Caco-2 (cell line): Measurements from ENCODE around the gene KIF1A. TPM values are rescaled to one million over a fixed set of nuclear protein-coding genes. Genes with fewer than 3 reads are reported as not detected.

Experiments used
- BruUV-seq: library from RNA; stranded (reverse); fragments of 400-500 nt; replicated peaks from 2 replicates; lab custom pipeline; 2021; lab: Mats Ljungman, UMichigan
- CTCF ChIA-PET: fragments of 300-600 bp; sonication (Branson Sonifier 250); formaldehyde crosslinking; loops from one replicate; lab custom pipeline; 2022; ENCODE audit warnings: antibody characterized with exemption; lab: Charles Lee
- POLR2A ChIA-PET: fragments of 300-600 bp; sonication (Branson Sonifier 250); formaldehyde crosslinking; loops from one replicate; lab custom pipeline; 2022; ENCODE audit warnings: antibody characterized with exemption; lab: Charles Lee
- DNase-seq, 2 experiments: peaks; one replicate each; pipeline versions ENCODE4 v3.0.0 to v3.0.0-alpha.2; 2020 to 2022
- H3K27me3 ChIP-seq: replicated peaks from 2 replicates; pipeline ENCODE4 v1.6.0; 2011; ENCODE audit warnings: low read length; ENCODE audit not compliant: control insufficient read depth, insufficient read depth
- H3K36me3 ChIP-seq: 2 replicates; pipeline ENCODE4 v1.5.1; 2011; ENCODE audit warnings: low read length; ENCODE audit not compliant: control insufficient read depth, insufficient read depth
- H3K4me1 ChIP-seq: fragments of 250-450 bp; sonication (Bioruptor Pico); 2 replicates; pipeline ENCODE4 v1.5.1; 2020; ENCODE audit warnings: mild to moderate bottlenecking
- H3K4me3 ChIP-seq: 2 replicates; pipeline ENCODE4 v1.5.1; 2011; ENCODE audit warnings: low read depth, mild to moderate bottlenecking, control low read depth, low read length
- H3K9me3 ChIP-seq: fragments of 250-450 bp; sonication (Bioruptor Pico); 2 replicates; pipeline ENCODE4 v1.5.1; 2020; ENCODE audit warnings: mild to moderate bottlenecking, moderate library complexity
- H3K27ac Mint-ChIP-seq: one replicate; pipeline ENCODE4 v1.8.0; 2022; ENCODE audit warnings: mixed read lengths; ENCODE audit not compliant: unreplicated experiment
- H3K27me3 Mint-ChIP-seq: one replicate; pipeline ENCODE4 v1.8.0; 2022; ENCODE audit warnings: mixed read lengths; ENCODE audit not compliant: insufficient read depth, unreplicated experiment
- H3K36me3 Mint-ChIP-seq: one replicate; pipeline ENCODE4 v1.8.0; 2022; ENCODE audit warnings: mild to moderate bottlenecking, mixed read lengths; ENCODE audit not compliant: insufficient read depth, unreplicated experiment
- H3K4me1 Mint-ChIP-seq: one replicate; pipeline ENCODE4 v1.8.0; 2022; ENCODE audit warnings: low read depth, mixed read lengths; ENCODE audit not compliant: unreplicated experiment
- H3K4me3 Mint-ChIP-seq: one replicate; pipeline ENCODE4 v1.8.0; 2022; ENCODE audit warnings: mild to moderate bottlenecking, moderate library complexity, mixed read lengths; ENCODE audit not compliant: unreplicated experiment
- H3K9me3 Mint-ChIP-seq: one replicate; pipeline ENCODE4 v1.8.0; 2022; ENCODE audit warnings: mixed read lengths; ENCODE audit not compliant: unreplicated experiment
- CTCF ChIP-seq, 2 experiments: fragments of 200-600 bp in 1 of 2; IDR thresholded peaks; 1 replicate in 1 of 2; 2 replicates in 1 of 2; pipeline versions ENCODE4 v1.5.1 to v1.8.0; 2011 to 2022; ENCODE audit warnings: antibody characterized with exemption in 1 of 2, control low read depth in 1 of 2, inconsistent platforms in 1 of 2, low read depth in 1 of 2, low read length in 1 of 2, mild to moderate bottlenecking in 1 of 2, moderate library complexity in 1 of 2; ENCODE audit not compliant: insufficient read depth in 1 of 2, severe bottlenecking in 1 of 2, unreplicated experiment in 1 of 2
- intact Hi-C: fragments of 100-400 bp; cut with micrococcal nuclease; formaldehyde crosslinking; loops from one replicate; pipeline ENCODE4 v1.10.0; 2022; ENCODE audit not compliant: unreplicated experiment
- total RNA-seq: library from RNA; stranded (reverse); gene quantifications from 2 replicates; pipeline ENCODE4 v1.2.3, GENCODE V29; 2022

Gene KIF1A
- total RNA-seq, 1 experiment from 2014 or later = 33.1 TPM

GRCh38 chr2:240850756-240851077, 30.7 kb upstream of the KIF1A start:
- no peak overlapping the region for H3K4me3 Mint-ChIP-seq
- no peaks in the 10 kb centered on the region for H3K27me3 ChIP-seq
- peaks cover 9% of the 10 kb centered on the region for H3K9me3 Mint-ChIP-seq
- no peaks in the 10 kb centered on the region for H3K4me1 ChIP-seq
- H3K27me3 Mint-ChIP-seq = no peaks in the 10 kb centered on the region
- H3K4me1 Mint-ChIP-seq = no peaks in the 10 kb centered on the region
- no peak for DNase-seq
- H3K4me3 ChIP-seq = no peak overlapping the region
- intact Hi-C loops = loop anchor here (1.0 to 5.0 kb wide), 4 partner anchors 46 to 228 kb away; partner anchors contain the start of gene MAB21L4
- no peak overlapping the region for H3K27ac Mint-ChIP-seq
- H3K9me3 ChIP-seq = no peaks in the 10 kb centered on the region
- no peaks in the 10 kb centered on the region for H3K36me3 ChIP-seq
- CTCF ChIA-PET = interaction anchor here (1.0 to 1.8 kb wide), 6 partner anchors 11 to 136 kb away, joined by 3 to 12 read pairs (median 6); no protein-coding TSS in a partner anchor
- BruUV-seq = no TSS peak
- H3K36me3 Mint-ChIP-seq = no peaks in the 10 kb centered on the region
- POLR2A ChIA-PET = no interaction called here
- TF ChIP-seq CTCF (IDR thresholded peaks at IDR 0.05; ENCODE audit: insufficient read depth in 1 of 2, low read depth in 1 of 2, low read length in 1 of 2, severe bottlenecking in 1 of 2, unreplicated experiment in 1 of 2) = no peak

- no TSS peak for BruUV-seq
- POLR2A ChIA-PET = no interaction called here
Measured at GRCh38 chr2:240850026-240850425, 30.0 kb upstream of the KIF1A start.

GRCh38 chr2:240848900-240849680, 29.1 kb upstream of the KIF1A start:
- Mint-ChIP-seq H3K4me3 (no peak overlapping the region), H3K9me3 (peaks cover 9% of the 10 kb centered on the region), H3K36me3 (no peaks in the 10 kb centered on the region), H3K27ac (no peak overlapping the region), H3K4me1 (no peaks in the 10 kb centered on the region), H3K27me3 (peaks cover under 1% of the 10 kb centered on the region)
- POLR2A ChIA-PET = no interaction called here
- no peak overlapping the region for H3K4me3 ChIP-seq
- H3K27me3 ChIP-seq = no peaks in the 10 kb centered on the region
- no TSS peak for BruUV-seq
- no peaks in the 10 kb centered on the region for H3K9me3 ChIP-seq
- H3K4me1 ChIP-seq = no peaks in the 10 kb centered on the region
- no peak for DNase-seq
- TF ChIP-seq CTCF (IDR thresholded peaks at IDR 0.05; ENCODE audit: insufficient read depth in 1 of 2, low read depth in 1 of 2, low read length in 1 of 2, severe bottlenecking in 1 of 2, unreplicated experiment in 1 of 2) = no peak
- CTCF ChIA-PET = interaction anchor here (0.8 to 1.0 kb wide), 2 partner anchors 9 to 139 kb away, joined by 3 read pairs; no protein-coding TSS in a partner anchor
- no peaks in the 10 kb centered on the region for H3K36me3 ChIP-seq
- intact Hi-C loops = no loop called here

More at GRCh38 chr2:240850026-240850425, 30.0 kb upstream of the KIF1A start:
- no peak for TF ChIP-seq CTCF (IDR thresholded peaks at IDR 0.05; ENCODE audit: insufficient read depth in 1 of 2, low read depth in 1 of 2, low read length in 1 of 2, severe bottlenecking in 1 of 2, unreplicated experiment in 1 of 2)
- Histone ChIP-seq H3K36me3 (no peaks in the 10 kb centered on the region), H3K4me1 (no peaks in the 10 kb centered on the region), H3K4me3 (no peak overlapping the region), H3K9me3 (no peaks in the 10 kb centered on the region), H3K27me3 (no peaks in the 10 kb centered on the region)
- intact Hi-C loops = loop anchor here (2.0 to 5.0 kb wide), 2 partner anchors 47 to 212 kb away; partner anchors contain the start of gene MAB21L4
- Mint-ChIP-seq H3K36me3 (no peaks in the 10 kb centered on the region), H3K4me1 (no peaks in the 10 kb centered on the region), H3K4me3 (no peak overlapping the region), H3K27me3 (no peaks in the 10 kb centered on the region), H3K9me3 (peaks cover 9% of the 10 kb centered on the region), H3K27ac (no peak overlapping the region)
- CTCF ChIA-PET = interaction anchor here (0.8 to 1.0 kb wide), 2 partner anchors 10 to 138 kb away, joined by 3 read pairs; no protein-coding TSS in a partner anchor
- no peak for DNase-seq
